NCI-H1436 treated with DMSO at 0.1 percent for 48 hours (cell line): Measurements from ENCODE around the gene SPECC1.
"Not testable (repeated sequence)": the region's sequence is repeated elsewhere in the genome, so short reads cannot be mapped to it uniquely, and the experiment has no call there.

Experiments used
- DNase-seq: peaks from one replicate; lab custom pipeline; 2025; lab: John Stamatoyannopoulos, UW

Gene SPECC1

GRCh38 chr17:20207262-20207985 is 198.3 kb downstream of the SPECC1 start:
- no peak for DNase-seq

- no peak for DNase-seq
Observed at GRCh38 chr17:20208717-20209116, 199.6 kb downstream of the SPECC1 start.

- DNase-seq = no peak
Observed at GRCh38 chr17:20210180-20210579, 201.0 kb downstream of the SPECC1 start.

GRCh38 chr17:20210614-20211013 is 201.5 kb downstream of the SPECC1 start:
- DNase-seq = no peak

GRCh38 chr17:20211246-20211645 is 202.1 kb downstream of the SPECC1 start:
- no peak for DNase-seq

- DNase-seq = no peak
Observed at GRCh38 chr17:20213449-20213848, 204.3 kb downstream of the SPECC1 start.

GRCh38 chr17:20214794-20215193 is 205.6 kb downstream of the SPECC1 start:
- no peak for DNase-seq

GRCh38 chr17:20216154-20216815 is 207.1 kb downstream of the SPECC1 start:
- no peak for DNase-seq

GRCh38 chr17:20216853-20217252 is 207.7 kb downstream of the SPECC1 start:
- DNase-seq = no peak

- DNase-seq = no peak
Observed at GRCh38 chr17:20217677-20218076, 208.5 kb downstream of the SPECC1 start.

- no peak for DNase-seq
Observed at GRCh38 chr17:20218272-20218671, 209.1 kb downstream of the SPECC1 start.

- no peak for DNase-seq
Observed at GRCh38 chr17:20223808-20224328, 214.7 kb downstream of the SPECC1 start.

GRCh38 chr17:20224379-20224778 is 215.2 kb downstream of the SPECC1 start:
- DNase-seq = no peak

- no peak for DNase-seq
Observed at GRCh38 chr17:20225162-20226115, 216.3 kb downstream of the SPECC1 start.

- DNase-seq = peak; percentile 26
Observed at GRCh38 chr17:20226814-20227482, 217.8 kb downstream of the SPECC1 start.

- DNase-seq = not testable (repeated sequence)
Observed at GRCh38 chr17:20227720-20228370, 218.7 kb downstream of the SPECC1 start.

- DNase-seq = no peak
Observed at GRCh38 chr17:20228410-20228809, 219.3 kb downstream of the SPECC1 start.

GRCh38 chr17:20228860-20229259 is 219.7 kb downstream of the SPECC1 start:
- DNase-seq = no peak

GRCh38 chr17:20230924-20231323 is 221.8 kb downstream of the SPECC1 start:
- no peak for DNase-seq

- DNase-seq = no peak
Observed at GRCh38 chr17:20232611-20233010, 223.5 kb downstream of the SPECC1 start.

- no peak for DNase-seq
Observed at GRCh38 chr17:20234276-20234675, 225.1 kb downstream of the SPECC1 start.
